Keratinocyte (primary cell): ENCODE measurements around the gene RUNX1.

ENCODE experiments used
- EZH2 ChIP-seq: IDR thresholded peaks from one replicate; pipeline ENCODE4 v1.6.1; 2012; ENCODE audit warnings: inconsistent platforms, mild to moderate bottlenecking, low read length, moderate library complexity
- TF ChIP-seq, protein P1 (sequence below), 3 experiments: IDR thresholded peaks in 1 of 3; conservative IDR thresholded peaks in 1 of 3; optimal IDR thresholded peaks in 1 of 3; 2 replicates in 2 of 3; 3 replicates in 1 of 3; pipeline versions ENCODE3 to v1.5.1; 2011; ENCODE audit warnings: low read length in 3 of 3, mild to moderate bottlenecking in 3 of 3, moderate library complexity in 2 of 3, control low read depth in 1 of 3, inconsistent platforms in 1 of 3; ENCODE audit not compliant: insufficient read depth in 2 of 3; ENCODE audit errors: extremely low read depth in 1 of 3

DNA sequence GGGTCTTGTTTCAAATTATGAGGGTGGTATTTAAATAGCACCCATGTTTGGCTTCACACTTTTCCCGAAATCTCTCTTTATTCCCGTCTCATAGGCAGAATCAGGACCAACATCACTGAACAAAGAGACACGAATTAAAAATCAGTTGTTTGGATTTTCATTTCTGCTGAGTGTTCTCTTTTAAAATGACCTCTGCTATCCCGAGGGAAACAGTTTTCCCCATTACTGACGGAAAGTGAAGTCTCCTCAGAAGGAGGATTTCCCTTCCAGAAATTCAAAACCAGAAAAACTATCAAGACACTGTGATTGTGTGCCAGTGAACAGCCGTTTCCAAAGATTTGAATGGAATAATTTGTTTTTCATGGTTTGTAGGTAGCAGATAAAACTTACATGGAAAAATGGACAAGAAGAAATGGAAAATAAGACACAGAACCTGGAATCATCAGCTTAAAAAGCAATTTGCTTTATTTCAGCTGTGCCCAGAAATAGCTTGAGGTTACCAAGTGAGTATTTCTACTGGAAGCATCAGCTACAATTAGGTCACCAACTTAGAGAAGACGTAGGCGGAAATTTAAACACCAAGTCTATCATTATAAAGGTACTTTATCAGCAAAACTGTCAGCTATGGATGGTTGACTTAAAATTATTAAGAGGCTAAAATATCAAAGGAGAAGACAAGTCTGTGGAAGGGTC, 68.5 kb downstream of the RUNX1 start:
- TF ChIP-seq, protein P1, sequence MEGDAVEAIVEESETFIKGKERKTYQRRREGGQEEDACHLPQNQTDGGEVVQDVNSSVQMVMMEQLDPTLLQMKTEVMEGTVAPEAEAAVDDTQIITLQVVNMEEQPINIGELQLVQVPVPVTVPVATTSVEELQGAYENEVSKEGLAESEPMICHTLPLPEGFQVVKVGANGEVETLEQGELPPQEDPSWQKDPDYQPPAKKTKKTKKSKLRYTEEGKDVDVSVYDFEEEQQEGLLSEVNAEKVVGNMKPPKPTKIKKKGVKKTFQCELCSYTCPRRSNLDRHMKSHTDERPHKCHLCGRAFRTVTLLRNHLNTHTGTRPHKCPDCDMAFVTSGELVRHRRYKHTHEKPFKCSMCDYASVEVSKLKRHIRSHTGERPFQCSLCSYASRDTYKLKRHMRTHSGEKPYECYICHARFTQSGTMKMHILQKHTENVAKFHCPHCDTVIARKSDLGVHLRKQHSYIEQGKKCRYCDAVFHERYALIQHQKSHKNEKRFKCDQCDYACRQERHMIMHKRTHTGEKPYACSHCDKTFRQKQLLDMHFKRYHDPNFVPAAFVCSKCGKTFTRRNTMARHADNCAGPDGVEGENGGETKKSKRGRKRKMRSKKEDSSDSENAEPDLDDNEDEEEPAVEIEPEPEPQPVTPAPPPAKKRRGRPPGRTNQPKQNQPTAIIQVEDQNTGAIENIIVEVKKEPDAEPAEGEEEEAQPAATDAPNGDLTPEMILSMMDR (optimal IDR thresholded peaks at IDR 0.05 in 1 of 3, IDR thresholded peaks at IDR 0.05 in 1 of 3, conservative IDR thresholded peaks at IDR 0.05 in 1 of 3; ENCODE audit: extremely low read depth in 1 of 3, insufficient read depth in 2 of 3, low read length in 3 of 3): no peak
- TF ChIP-seq EZH2: no peak
